WTC11 (cell line): ENCODE measurements around the gene PNO1. TPM values are rescaled to one million over a fixed set of nuclear protein-coding genes. Genes with fewer than 3 reads are reported as not detected.

Source experiments
- ATAC-seq: fragments of 200-7000 bp; cut with Tn5 transposase; 2 replicates; pipeline ENCODE4 v1.10.0; 2021; ENCODE audit warnings: mild to moderate bottlenecking, moderate library complexity
- CTCF ChIA-PET: fragments of 300-600 bp; sonication (Branson Sonifier 250); formaldehyde crosslinking; loops from one replicate; lab custom pipeline; 2021; ENCODE audit warnings: antibody characterized with exemption; lab: Charles Lee
- POLR2A ChIA-PET: fragments of 350-600 bp; sonication (Branson Sonifier 250); formaldehyde crosslinking; loops from one replicate; lab custom pipeline; 2021; ENCODE audit warnings: antibody characterized with exemption; lab: Charles Lee
- DNase-seq: peaks from one replicate; pipeline ENCODE4 v3.0.0; 2021; ENCODE audit warnings: low spot score
- H3K27ac Mint-ChIP-seq: 2 replicates; pipeline ENCODE4 v1.8.0; 2021; ENCODE audit warnings: mixed read lengths
- H3K27me3 Mint-ChIP-seq: 2 replicates; pipeline ENCODE4 v1.8.0; 2021; ENCODE audit warnings: low read depth, mild to moderate bottlenecking, moderate library complexity, mixed read lengths
- H3K36me3 Mint-ChIP-seq: 2 replicates; pipeline ENCODE4 v1.8.0; 2021; ENCODE audit warnings: mixed read lengths
- H3K4me1 Mint-ChIP-seq: 2 replicates; pipeline ENCODE4 v1.8.0; 2022; ENCODE audit warnings: mixed read lengths
- H3K4me3 Mint-ChIP-seq: 2 replicates; pipeline ENCODE4 v1.8.0; 2021; ENCODE audit warnings: mild to moderate bottlenecking, moderate library complexity, mixed read lengths
- H3K9me3 Mint-ChIP-seq: 2 replicates; pipeline ENCODE4 v1.8.0; 2021; ENCODE audit warnings: mixed read lengths
- ATF1 ChIP-seq: sonication (generic); formaldehyde crosslinking; IDR thresholded peaks from 2 replicates; pipeline ENCODE4 v1.8.1; 2023; ENCODE audit warnings: mild to moderate bottlenecking, moderate library complexity, missing genetic modification reagents
- JAZF1 ChIP-seq: fragments of 250-450 bp; sonication (Bioruptor Pico); IDR thresholded peaks from 2 replicates; pipeline ENCODE4 v1.9.0; 2021; ENCODE audit warnings: moderate library complexity, mild to moderate bottlenecking, inconsistent platforms
- JUN ChIP-seq: sonication (generic); formaldehyde crosslinking; IDR thresholded peaks from 2 replicates; pipeline ENCODE4 v1.8.0; 2023; ENCODE audit warnings: mild to moderate bottlenecking, missing genetic modification reagents
- NFYB ChIP-seq: sonication (generic); formaldehyde crosslinking; conservative IDR thresholded peaks from 2 replicates; pipeline ENCODE4 v1.8.0; 2022; ENCODE audit warnings: low read depth, missing genetic modification reagents
- NR1H2 ChIP-seq: sonication (generic); formaldehyde crosslinking; IDR thresholded peaks from 2 replicates; pipeline ENCODE4 v1.9.0; 2021; ENCODE audit warnings: mild to moderate bottlenecking, moderate library complexity, missing genetic modification reagents
- NR2C2 ChIP-seq: sonication (generic); formaldehyde crosslinking; IDR thresholded peaks from 2 replicates; pipeline ENCODE4 v1.8.0; 2022; ENCODE audit warnings: mild to moderate bottlenecking, missing genetic modification reagents
- SMAD3 ChIP-seq: sonication (generic); formaldehyde crosslinking; IDR thresholded peaks from 2 replicates; pipeline ENCODE4 v1.8.0; 2022; ENCODE audit warnings: missing genetic modification reagents, mild to moderate bottlenecking, borderline replicate concordance
- TP53 ChIP-seq: sonication (generic); formaldehyde crosslinking; IDR thresholded peaks from 2 replicates; pipeline ENCODE4 v1.8.1; 2023; ENCODE audit warnings: mild to moderate bottlenecking, missing genetic modification reagents
- ZBTB21 ChIP-seq: sonication (generic); formaldehyde crosslinking; IDR thresholded peaks from 2 replicates; pipeline ENCODE4 v1.8.1; 2023; ENCODE audit warnings: mild to moderate bottlenecking, missing genetic modification reagents, borderline replicate concordance
- ZNF317 ChIP-seq: sonication (generic); formaldehyde crosslinking; IDR thresholded peaks from 2 replicates; pipeline ENCODE4 v1.8.1; 2023; ENCODE audit warnings: low read depth, mild to moderate bottlenecking, moderate library complexity, missing genetic modification reagents, borderline replicate concordance
- ZNF425 ChIP-seq: fragments of 250-450 bp; sonication (Bioruptor Pico); conservative IDR thresholded peaks from 2 replicates; pipeline ENCODE4 v1.9.0; 2021; ENCODE audit warnings: mild to moderate bottlenecking
- total RNA-seq: library from RNA; stranded (reverse); gene quantifications from 3 replicates; pipeline ENCODE4 v1.2.3, GENCODE V29; 2021
- TF ChIP-seq, protein P1 (sequence below): sonication (generic); formaldehyde crosslinking; IDR thresholded peaks from 2 replicates; pipeline ENCODE4 v1.8.0; 2023; ENCODE audit warnings: missing genetic modification reagents
- TF ChIP-seq, protein P2 (sequence below): sonication (generic); formaldehyde crosslinking; IDR thresholded peaks from 2 replicates; pipeline ENCODE4 v1.8.1; 2023; ENCODE audit warnings: mild to moderate bottlenecking, missing genetic modification reagents
- TF ChIP-seq, protein P3 (sequence below): sonication (generic); formaldehyde crosslinking; IDR thresholded peaks from 2 replicates; pipeline ENCODE4 v1.8.0; 2022; ENCODE audit warnings: mild to moderate bottlenecking, missing genetic modification reagents
- TF ChIP-seq, protein P4 (sequence below): sonication (generic); formaldehyde crosslinking; conservative IDR thresholded peaks from 2 replicates; pipeline ENCODE4 v1.8.1; 2022; ENCODE audit warnings: mild to moderate bottlenecking, missing genetic modification reagents
- TF ChIP-seq, protein P5 (sequence below): sonication (generic); formaldehyde crosslinking; conservative IDR thresholded peaks from 2 replicates; pipeline ENCODE4 v1.8.1; 2023; ENCODE audit warnings: mild to moderate bottlenecking, low read depth, missing genetic modification reagents, moderate library complexity
- TF ChIP-seq, protein P6 (sequence below): fragments of 250-450 bp; sonication (Bioruptor Pico); IDR thresholded peaks from 2 replicates; pipeline ENCODE4 v1.9.0; 2021; ENCODE audit warnings: mild to moderate bottlenecking, borderline replicate concordance

PNO1 gene
- total RNA-seq, 1 experiment from 2014 or later: 24.0 TPM

DNA sequence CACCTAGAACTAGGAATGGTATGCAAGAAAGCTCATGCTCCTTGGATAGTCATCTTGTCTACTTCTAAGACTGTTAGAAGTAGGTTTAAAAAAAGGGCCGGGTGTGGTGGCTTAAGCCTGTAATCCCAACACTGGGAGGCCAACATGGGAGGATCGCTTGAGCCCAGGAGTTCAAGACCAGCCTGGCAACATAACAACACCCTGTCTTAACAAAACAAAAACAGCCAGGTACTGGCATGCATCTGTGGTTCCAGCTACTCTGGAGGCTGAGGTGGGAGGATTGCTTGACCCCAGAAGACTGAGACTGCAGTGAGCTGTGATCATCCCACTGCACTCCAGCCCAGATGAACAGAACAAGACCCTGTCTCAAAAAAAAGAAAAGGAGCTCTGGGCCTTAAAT, 19.9 kb downstream of the PNO1 start:
- TF ChIP-seq NR2C2 (no peak), ATF1 (no peak), NFYB (CRISPR knock-in tag) (no peak), ZNF317 (no peak), NR1H2 (CRISPR knock-in tag) (no peak), JAZF1 (CRISPR knock-in tag) (no peak), JUN (CRISPR knock-in tag) (no peak)
- TF ChIP-seq, protein P1, sequence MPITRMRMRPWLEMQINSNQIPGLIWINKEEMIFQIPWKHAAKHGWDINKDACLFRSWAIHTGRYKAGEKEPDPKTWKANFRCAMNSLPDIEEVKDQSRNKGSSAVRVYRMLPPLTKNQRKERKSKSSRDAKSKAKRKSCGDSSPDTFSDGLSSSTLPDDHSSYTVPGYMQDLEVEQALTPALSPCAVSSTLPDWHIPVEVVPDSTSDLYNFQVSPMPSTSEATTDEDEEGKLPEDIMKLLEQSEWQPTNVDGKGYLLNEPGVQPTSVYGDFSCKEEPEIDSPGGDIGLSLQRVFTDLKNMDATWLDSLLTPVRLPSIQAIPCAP (CRISPR knock-in tag): no peak
- TF ChIP-seq, protein P2, sequence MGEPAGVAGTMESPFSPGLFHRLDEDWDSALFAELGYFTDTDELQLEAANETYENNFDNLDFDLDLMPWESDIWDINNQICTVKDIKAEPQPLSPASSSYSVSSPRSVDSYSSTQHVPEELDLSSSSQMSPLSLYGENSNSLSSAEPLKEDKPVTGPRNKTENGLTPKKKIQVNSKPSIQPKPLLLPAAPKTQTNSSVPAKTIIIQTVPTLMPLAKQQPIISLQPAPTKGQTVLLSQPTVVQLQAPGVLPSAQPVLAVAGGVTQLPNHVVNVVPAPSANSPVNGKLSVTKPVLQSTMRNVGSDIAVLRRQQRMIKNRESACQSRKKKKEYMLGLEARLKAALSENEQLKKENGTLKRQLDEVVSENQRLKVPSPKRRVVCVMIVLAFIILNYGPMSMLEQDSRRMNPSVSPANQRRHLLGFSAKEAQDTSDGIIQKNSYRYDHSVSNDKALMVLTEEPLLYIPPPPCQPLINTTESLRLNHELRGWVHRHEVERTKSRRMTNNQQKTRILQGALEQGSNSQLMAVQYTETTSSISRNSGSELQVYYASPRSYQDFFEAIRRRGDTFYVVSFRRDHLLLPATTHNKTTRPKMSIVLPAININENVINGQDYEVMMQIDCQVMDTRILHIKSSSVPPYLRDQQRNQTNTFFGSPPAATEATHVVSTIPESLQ (CRISPR knock-in tag): no peak
- TF ChIP-seq, protein P3, sequence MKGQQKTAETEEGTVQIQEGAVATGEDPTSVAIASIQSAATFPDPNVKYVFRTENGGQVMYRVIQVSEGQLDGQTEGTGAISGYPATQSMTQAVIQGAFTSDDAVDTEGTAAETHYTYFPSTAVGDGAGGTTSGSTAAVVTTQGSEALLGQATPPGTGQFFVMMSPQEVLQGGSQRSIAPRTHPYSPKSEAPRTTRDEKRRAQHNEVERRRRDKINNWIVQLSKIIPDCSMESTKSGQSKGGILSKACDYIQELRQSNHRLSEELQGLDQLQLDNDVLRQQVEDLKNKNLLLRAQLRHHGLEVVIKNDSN: no peak
- TF ChIP-seq, protein P4, sequence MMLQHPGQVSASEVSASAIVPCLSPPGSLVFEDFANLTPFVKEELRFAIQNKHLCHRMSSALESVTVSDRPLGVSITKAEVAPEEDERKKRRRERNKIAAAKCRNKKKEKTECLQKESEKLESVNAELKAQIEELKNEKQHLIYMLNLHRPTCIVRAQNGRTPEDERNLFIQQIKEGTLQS (CRISPR knock-in tag): no peak
- TF ChIP-seq, protein P5, sequence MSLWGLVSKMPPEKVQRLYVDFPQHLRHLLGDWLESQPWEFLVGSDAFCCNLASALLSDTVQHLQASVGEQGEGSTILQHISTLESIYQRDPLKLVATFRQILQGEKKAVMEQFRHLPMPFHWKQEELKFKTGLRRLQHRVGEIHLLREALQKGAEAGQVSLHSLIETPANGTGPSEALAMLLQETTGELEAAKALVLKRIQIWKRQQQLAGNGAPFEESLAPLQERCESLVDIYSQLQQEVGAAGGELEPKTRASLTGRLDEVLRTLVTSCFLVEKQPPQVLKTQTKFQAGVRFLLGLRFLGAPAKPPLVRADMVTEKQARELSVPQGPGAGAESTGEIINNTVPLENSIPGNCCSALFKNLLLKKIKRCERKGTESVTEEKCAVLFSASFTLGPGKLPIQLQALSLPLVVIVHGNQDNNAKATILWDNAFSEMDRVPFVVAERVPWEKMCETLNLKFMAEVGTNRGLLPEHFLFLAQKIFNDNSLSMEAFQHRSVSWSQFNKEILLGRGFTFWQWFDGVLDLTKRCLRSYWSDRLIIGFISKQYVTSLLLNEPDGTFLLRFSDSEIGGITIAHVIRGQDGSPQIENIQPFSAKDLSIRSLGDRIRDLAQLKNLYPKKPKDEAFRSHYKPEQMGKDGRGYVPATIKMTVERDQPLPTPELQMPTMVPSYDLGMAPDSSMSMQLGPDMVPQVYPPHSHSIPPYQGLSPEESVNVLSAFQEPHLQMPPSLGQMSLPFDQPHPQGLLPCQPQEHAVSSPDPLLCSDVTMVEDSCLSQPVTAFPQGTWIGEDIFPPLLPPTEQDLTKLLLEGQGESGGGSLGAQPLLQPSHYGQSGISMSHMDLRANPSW (CRISPR knock-in tag): no peak
- Mint-ChIP-seq H3K4me1 (no peaks in the 10 kb centered on the region; the same call in 1 of the 2 replicates), H3K36me3 (peaks cover 27% of the 10 kb centered on the region), H3K27ac (peak overlapping the region; percentile 73; the same call in 1 of the 2 replicates), H3K4me3 (no peak overlapping the region), H3K27me3 (no peaks in the 10 kb centered on the region), H3K9me3 (no peaks in the 10 kb centered on the region)
- ATAC-seq (no peak), DNase-seq (no peak)
- ChIA-PET CTCF (interaction anchor here (1.6 to 1.9 kb wide), 3 partner anchors 19 to 180 kb away, joined by 4 to 7 read pairs (median 6); no protein-coding TSS in a partner anchor), POLR2A (no interaction called here)

DNA sequence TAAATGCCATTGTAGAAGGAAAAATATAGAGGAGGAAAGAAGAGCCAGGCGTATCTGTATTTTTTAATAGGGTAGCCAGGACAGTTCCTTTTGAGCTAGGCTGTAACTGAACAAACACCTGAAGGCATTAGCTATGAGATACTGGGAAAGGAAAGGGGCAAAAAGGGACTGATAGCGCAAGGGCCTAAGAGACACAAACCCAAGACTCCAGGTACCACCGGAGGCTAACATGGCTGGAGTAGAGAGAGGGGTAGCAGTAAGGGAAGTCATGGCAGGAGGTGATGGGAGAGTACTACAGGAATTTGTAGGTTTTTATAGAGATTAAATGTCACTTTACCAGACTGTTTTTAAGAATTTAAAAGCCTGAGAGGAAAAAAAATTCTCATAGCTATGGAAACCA, 20.7 kb downstream of the PNO1 start:
- no peaks in the 10 kb centered on the region for H3K9me3 Mint-ChIP-seq
- DNase-seq (no peak), ATAC-seq (no peak)
- H3K27ac Mint-ChIP-seq: peak overlapping the region; percentile 71; the same call in 1 of the 2 replicates
- H3K36me3 Mint-ChIP-seq: peaks cover 28% of the 10 kb centered on the region
- H3K4me3 Mint-ChIP-seq: no peak overlapping the region
- H3K27me3 Mint-ChIP-seq: no peaks in the 10 kb centered on the region
- H3K4me1 Mint-ChIP-seq: no peaks in the 10 kb centered on the region; the same call in 1 of the 2 replicates
- POLR2A ChIA-PET: no interaction called here
- CTCF ChIA-PET: interaction anchor here (0.7 to 1.9 kb wide), 4 partner anchors 18 to 750 kb away, joined by 3 to 7 read pairs (median 5); no protein-coding TSS in a partner anchor
- TF ChIP-seq ZNF425 (CRISPR knock-in tag) (no peak), ZBTB21 (no peak), JAZF1 (CRISPR knock-in tag) (no peak), TP53 (CRISPR knock-in tag) (no peak), SMAD3 (CRISPR knock-in tag) (no peak)
- TF ChIP-seq, protein P2 (CRISPR knock-in tag): no peak
- TF ChIP-seq, protein P6, sequence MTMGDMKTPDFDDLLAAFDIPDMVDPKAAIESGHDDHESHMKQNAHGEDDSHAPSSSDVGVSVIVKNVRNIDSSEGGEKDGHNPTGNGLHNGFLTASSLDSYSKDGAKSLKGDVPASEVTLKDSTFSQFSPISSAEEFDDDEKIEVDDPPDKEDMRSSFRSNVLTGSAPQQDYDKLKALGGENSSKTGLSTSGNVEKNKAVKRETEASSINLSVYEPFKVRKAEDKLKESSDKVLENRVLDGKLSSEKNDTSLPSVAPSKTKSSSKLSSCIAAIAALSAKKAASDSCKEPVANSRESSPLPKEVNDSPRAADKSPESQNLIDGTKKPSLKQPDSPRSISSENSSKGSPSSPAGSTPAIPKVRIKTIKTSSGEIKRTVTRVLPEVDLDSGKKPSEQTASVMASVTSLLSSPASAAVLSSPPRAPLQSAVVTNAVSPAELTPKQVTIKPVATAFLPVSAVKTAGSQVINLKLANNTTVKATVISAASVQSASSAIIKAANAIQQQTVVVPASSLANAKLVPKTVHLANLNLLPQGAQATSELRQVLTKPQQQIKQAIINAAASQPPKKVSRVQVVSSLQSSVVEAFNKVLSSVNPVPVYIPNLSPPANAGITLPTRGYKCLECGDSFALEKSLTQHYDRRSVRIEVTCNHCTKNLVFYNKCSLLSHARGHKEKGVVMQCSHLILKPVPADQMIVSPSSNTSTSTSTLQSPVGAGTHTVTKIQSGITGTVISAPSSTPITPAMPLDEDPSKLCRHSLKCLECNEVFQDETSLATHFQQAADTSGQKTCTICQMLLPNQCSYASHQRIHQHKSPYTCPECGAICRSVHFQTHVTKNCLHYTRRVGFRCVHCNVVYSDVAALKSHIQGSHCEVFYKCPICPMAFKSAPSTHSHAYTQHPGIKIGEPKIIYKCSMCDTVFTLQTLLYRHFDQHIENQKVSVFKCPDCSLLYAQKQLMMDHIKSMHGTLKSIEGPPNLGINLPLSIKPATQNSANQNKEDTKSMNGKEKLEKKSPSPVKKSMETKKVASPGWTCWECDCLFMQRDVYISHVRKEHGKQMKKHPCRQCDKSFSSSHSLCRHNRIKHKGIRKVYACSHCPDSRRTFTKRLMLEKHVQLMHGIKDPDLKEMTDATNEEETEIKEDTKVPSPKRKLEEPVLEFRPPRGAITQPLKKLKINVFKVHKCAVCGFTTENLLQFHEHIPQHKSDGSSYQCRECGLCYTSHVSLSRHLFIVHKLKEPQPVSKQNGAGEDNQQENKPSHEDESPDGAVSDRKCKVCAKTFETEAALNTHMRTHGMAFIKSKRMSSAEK (CRISPR knock-in tag): no peak
